Measurements from ENCODE around the gene MIPOL1. TPM values are rescaled to one million over a fixed set of nuclear protein-coding genes. Genes with fewer than 3 reads are reported as not detected.
"Not testable (repeated sequence)": the region's sequence is repeated elsewhere in the genome, so short reads cannot be mapped to it uniquely, and the experiment has no call there.

MIPOL1 gene
- total RNA-seq, 1 experiment from 2014 or later: 18.7 TPM

GRCh38 chr14:37221073-37221472 lies 23.3 kb downstream of the MIPOL1 start:
- Mint-ChIP-seq H3K27me3 (ENCODE audit: insufficient read depth, unreplicated experiment) (no peaks in the 10 kb centered on the region), H3K27ac (ENCODE audit: unreplicated experiment) (no peak overlapping the region), H3K36me3 (ENCODE audit: insufficient read depth, unreplicated experiment) (peaks cover 18% of the 10 kb centered on the region), H3K9me3 (ENCODE audit: unreplicated experiment) (peaks cover 23% of the 10 kb centered on the region), H3K4me1 (ENCODE audit: low read depth, unreplicated experiment) (peaks cover 7% of the 10 kb centered on the region), H3K4me3 (ENCODE audit: unreplicated experiment) (no peak overlapping the region)
- Histone ChIP-seq H3K9me3 (peaks cover 27% of the 10 kb centered on the region), H3K36me3 (ENCODE audit: control insufficient read depth, insufficient read depth, low read length) (no peaks in the 10 kb centered on the region; the same call in 1 of the 2 replicates), H3K4me3 (ENCODE audit: low read depth, low read length) (no peak overlapping the region), H3K4me1 (no peaks in the 10 kb centered on the region), H3K27me3 (replicated peaks; ENCODE audit: control insufficient read depth, insufficient read depth, low read length) (no peaks in the 10 kb centered on the region)
- no peak for DNase-seq
- POLR2A ChIA-PET: no interaction called here
- intact Hi-C loops (cut with micrococcal nuclease; ENCODE audit: unreplicated experiment): no loop called here
- CTCF ChIA-PET: interaction anchor here (0.8 kb wide), 1 partner anchor 9 kb away, joined by 3 read pairs; no protein-coding TSS in a partner anchor
- TF ChIP-seq, protein P1, sequence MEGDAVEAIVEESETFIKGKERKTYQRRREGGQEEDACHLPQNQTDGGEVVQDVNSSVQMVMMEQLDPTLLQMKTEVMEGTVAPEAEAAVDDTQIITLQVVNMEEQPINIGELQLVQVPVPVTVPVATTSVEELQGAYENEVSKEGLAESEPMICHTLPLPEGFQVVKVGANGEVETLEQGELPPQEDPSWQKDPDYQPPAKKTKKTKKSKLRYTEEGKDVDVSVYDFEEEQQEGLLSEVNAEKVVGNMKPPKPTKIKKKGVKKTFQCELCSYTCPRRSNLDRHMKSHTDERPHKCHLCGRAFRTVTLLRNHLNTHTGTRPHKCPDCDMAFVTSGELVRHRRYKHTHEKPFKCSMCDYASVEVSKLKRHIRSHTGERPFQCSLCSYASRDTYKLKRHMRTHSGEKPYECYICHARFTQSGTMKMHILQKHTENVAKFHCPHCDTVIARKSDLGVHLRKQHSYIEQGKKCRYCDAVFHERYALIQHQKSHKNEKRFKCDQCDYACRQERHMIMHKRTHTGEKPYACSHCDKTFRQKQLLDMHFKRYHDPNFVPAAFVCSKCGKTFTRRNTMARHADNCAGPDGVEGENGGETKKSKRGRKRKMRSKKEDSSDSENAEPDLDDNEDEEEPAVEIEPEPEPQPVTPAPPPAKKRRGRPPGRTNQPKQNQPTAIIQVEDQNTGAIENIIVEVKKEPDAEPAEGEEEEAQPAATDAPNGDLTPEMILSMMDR (IDR thresholded peaks at IDR 0.05; ENCODE audit: insufficient read depth in 1 of 2, low read depth in 1 of 2, low read length in 1 of 2, severe bottlenecking in 1 of 2, unreplicated experiment in 1 of 2): no peak
- no TSS peak for BruUV-seq (replicated peaks)

GRCh38 chr14:37223947-37224474 lies 26.3 kb downstream of the MIPOL1 start:
- Histone ChIP-seq H3K9me3 (peaks cover 27% of the 10 kb centered on the region), H3K4me3 (ENCODE audit: low read depth, low read length) (no peak overlapping the region), H3K36me3 (ENCODE audit: control insufficient read depth, insufficient read depth, low read length) (no peaks in the 10 kb centered on the region; the same call in none of the 2 replicates), H3K4me1 (no peaks in the 10 kb centered on the region), H3K27me3 (replicated peaks; ENCODE audit: control insufficient read depth, insufficient read depth, low read length) (no peaks in the 10 kb centered on the region)
- Mint-ChIP-seq H3K27me3 (ENCODE audit: insufficient read depth, unreplicated experiment) (no peaks in the 10 kb centered on the region), H3K4me1 (ENCODE audit: low read depth, unreplicated experiment) (peaks cover 4% of the 10 kb centered on the region), H3K36me3 (ENCODE audit: insufficient read depth, unreplicated experiment) (peaks cover 19% of the 10 kb centered on the region), H3K9me3 (ENCODE audit: unreplicated experiment) (peaks cover 22% of the 10 kb centered on the region), H3K4me3 (ENCODE audit: unreplicated experiment) (no peak overlapping the region), H3K27ac (ENCODE audit: unreplicated experiment) (no peak overlapping the region)
- intact Hi-C loops (cut with micrococcal nuclease; ENCODE audit: unreplicated experiment): no loop called here
- ChIA-PET POLR2A (no interaction called here), CTCF (no interaction called here)
- no peak for DNase-seq
- no TSS peak for BruUV-seq (replicated peaks)
- TF ChIP-seq, protein P1 (IDR thresholded peaks at IDR 0.05; ENCODE audit: insufficient read depth in 1 of 2, low read depth in 1 of 2, low read length in 1 of 2, severe bottlenecking in 1 of 2, unreplicated experiment in 1 of 2): no peak

GRCh38 chr14:37225668-37226067 lies 27.9 kb downstream of the MIPOL1 start:
- CTCF ChIA-PET; BruUV-seq (replicated peaks); H3K27me3 Mint-ChIP-seq (ENCODE audit: insufficient read depth, unreplicated experiment); intact Hi-C loops (cut with micrococcal nuclease; ENCODE audit: unreplicated experiment); DNase-seq; H3K4me3 Mint-ChIP-seq (ENCODE audit: unreplicated experiment); H3K27me3 ChIP-seq (replicated peaks; ENCODE audit: control insufficient read depth, insufficient read depth, low read length); POLR2A ChIA-PET; H3K4me1 Mint-ChIP-seq (ENCODE audit: low read depth, unreplicated experiment); H3K4me1 ChIP-seq; H3K4me3 ChIP-seq (ENCODE audit: low read depth, low read length); H3K36me3 ChIP-seq (ENCODE audit: control insufficient read depth, insufficient read depth, low read length); H3K27ac Mint-ChIP-seq (ENCODE audit: unreplicated experiment): not testable (repeated sequence)
- H3K36me3 Mint-ChIP-seq (ENCODE audit: insufficient read depth, unreplicated experiment): peaks cover 19% of the 10 kb centered on the region
- H3K9me3 ChIP-seq: peaks cover 27% of the 10 kb centered on the region
- peaks cover 22% of the 10 kb centered on the region for H3K9me3 Mint-ChIP-seq (ENCODE audit: unreplicated experiment)
